ENCODE measurements around the gene CCNT2.

GRCh38 chr2:134926231-134926931 lies 7.8 kb downstream of the CCNT2 start:
- TF ChIP-seq, protein P1, sequence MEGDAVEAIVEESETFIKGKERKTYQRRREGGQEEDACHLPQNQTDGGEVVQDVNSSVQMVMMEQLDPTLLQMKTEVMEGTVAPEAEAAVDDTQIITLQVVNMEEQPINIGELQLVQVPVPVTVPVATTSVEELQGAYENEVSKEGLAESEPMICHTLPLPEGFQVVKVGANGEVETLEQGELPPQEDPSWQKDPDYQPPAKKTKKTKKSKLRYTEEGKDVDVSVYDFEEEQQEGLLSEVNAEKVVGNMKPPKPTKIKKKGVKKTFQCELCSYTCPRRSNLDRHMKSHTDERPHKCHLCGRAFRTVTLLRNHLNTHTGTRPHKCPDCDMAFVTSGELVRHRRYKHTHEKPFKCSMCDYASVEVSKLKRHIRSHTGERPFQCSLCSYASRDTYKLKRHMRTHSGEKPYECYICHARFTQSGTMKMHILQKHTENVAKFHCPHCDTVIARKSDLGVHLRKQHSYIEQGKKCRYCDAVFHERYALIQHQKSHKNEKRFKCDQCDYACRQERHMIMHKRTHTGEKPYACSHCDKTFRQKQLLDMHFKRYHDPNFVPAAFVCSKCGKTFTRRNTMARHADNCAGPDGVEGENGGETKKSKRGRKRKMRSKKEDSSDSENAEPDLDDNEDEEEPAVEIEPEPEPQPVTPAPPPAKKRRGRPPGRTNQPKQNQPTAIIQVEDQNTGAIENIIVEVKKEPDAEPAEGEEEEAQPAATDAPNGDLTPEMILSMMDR (IDR thresholded peaks at IDR 0.05): no peak
- TF ChIP-seq POLR2A (IDR thresholded peaks at IDR 0.05): no peak

Data from Peyer's patch (tissue), 4 donors.